OCI-LY7 (cell line): ENCODE data around the gene WNT10A. TPM values are rescaled to one million over a fixed set of nuclear protein-coding genes. Genes with fewer than 3 reads are reported as not detected.
"Not testable (repeated sequence)": the region's sequence is repeated elsewhere in the genome, so short reads cannot be mapped to it uniquely, and the experiment has no call there.

ENCODE experiments used
- BruUV-seq: library from RNA; stranded (reverse); fragments of 400-500 nt; replicated peaks from 2 replicates; lab custom pipeline; 2021; lab: Mats Ljungman, UMichigan
- CTCF ChIA-PET: fragments of 300-600 bp; sonication (Branson Sonifier 250); formaldehyde crosslinking; loops from one replicate; lab custom pipeline; 2022; ENCODE audit warnings: antibody characterized with exemption; ENCODE audit not compliant: unreplicated experiment; lab: Charles Lee
- POLR2A ChIA-PET: fragments of 300-600 bp; sonication (Branson Sonifier 250); formaldehyde crosslinking; loops from one replicate; lab custom pipeline; 2022; ENCODE audit warnings: antibody characterized with exemption; lab: Charles Lee
- DNase-seq: peaks from one replicate; pipeline ENCODE4 v3.0.0-alpha.2; 2015; ENCODE audit warnings: low spot score
- H2AFZ ChIP-seq: fragments of 200-600 bp; sonication (generic), shearing (Covaris generic); 2 replicates; pipeline ENCODE4 v1.6.1; 2014; ENCODE audit warnings: mild to moderate bottlenecking, antibody characterized with exemption, low read length, moderate library complexity
- H3K27ac ChIP-seq: fragments of 200-600 bp; sonication (generic); 2 replicates; pipeline ENCODE4 v1.5.1; 2014; ENCODE audit warnings: mixed run types, low read depth, mild to moderate bottlenecking, moderate library complexity, low read length, inconsistent platforms; ENCODE audit not compliant: poor library complexity, severe bottlenecking
- H3K36me3 ChIP-seq: fragments of 200-600 bp; sonication (generic); 2 replicates; pipeline ENCODE4 v1.6.1; 2014; ENCODE audit warnings: mild to moderate bottlenecking, antibody characterized with exemption, low read length, moderate library complexity, mixed read lengths; ENCODE audit not compliant: insufficient read depth
- H3K4me1 ChIP-seq: fragments of 200-600 bp; sonication (generic); 2 replicates; pipeline ENCODE4 v1.5.1; 2014; ENCODE audit warnings: mild to moderate bottlenecking, low read length; ENCODE audit not compliant: insufficient read depth, poor library complexity, severe bottlenecking
- H3K4me2 ChIP-seq: fragments of 200-600 bp; sonication (generic); 2 replicates; pipeline ENCODE4 v1.6.1; 2014; ENCODE audit warnings: mild to moderate bottlenecking, low read length
- H3K4me3 ChIP-seq: fragments of 200-600 bp; sonication (generic); 2 replicates; pipeline ENCODE4 v1.5.1; 2014; ENCODE audit warnings: mild to moderate bottlenecking, low read depth, low read length; ENCODE audit not compliant: poor library complexity, severe bottlenecking
- H3K79me2 ChIP-seq: fragments of 200-600 bp; sonication (generic); 2 replicates; pipeline ENCODE4 v1.6.1; 2016; ENCODE audit warnings: low read depth, mild to moderate bottlenecking, low read length, moderate library complexity, mixed read lengths; ENCODE audit not compliant: insufficient read depth
- H3K9me2 ChIP-seq: fragments of 200-600 bp; sonication (generic); 2 replicates; pipeline ENCODE4 v1.6.1; 2016; ENCODE audit warnings: mild to moderate bottlenecking, low read length, mixed read lengths; ENCODE audit not compliant: insufficient read depth
- H3K9me3 ChIP-seq: fragments of 200-600 bp; sonication (generic); 2 replicates; pipeline ENCODE4 v1.6.1; 2014; ENCODE audit warnings: mild to moderate bottlenecking, mixed run types, low read length, mixed read lengths
- H4K20me1 ChIP-seq: fragments of 200-600 bp; sonication (generic); 2 replicates; pipeline ENCODE4 v1.6.1; 2014; ENCODE audit warnings: mild to moderate bottlenecking, antibody characterized with exemption, low read length, moderate library complexity, mixed read lengths; ENCODE audit not compliant: insufficient read depth
- EZH2phosphoT487 ChIP-seq: fragments of 200-600 bp; sonication (generic); IDR thresholded peaks from 2 replicates; pipeline ENCODE4 v1.6.1; 2018; ENCODE audit warnings: low read depth, borderline replicate concordance, mild to moderate bottlenecking, mixed run types, antibody characterized with exemption, low read length, moderate library complexity, mixed read lengths
- intact Hi-C: fragments of 100-400 bp; cut with micrococcal nuclease; formaldehyde crosslinking; loops from one replicate; pipeline ENCODE4 v1.10.0; 2022; ENCODE audit not compliant: unreplicated experiment
- total RNA-seq, 2 experiments: library from RNA; depleted of rRNA in 1 of 2; stranded (reverse); fragments of >200 nt in 1 of 2; shearing (Covaris generic) in 1 of 2; gene quantifications; 2 replicates each; pipeline ENCODE4 v1.2.3, GENCODE V29; 2014 to 2022
- TF ChIP-seq, protein P1 (sequence below): fragments of 200-600 bp; sonication (generic); conservative IDR thresholded peaks from 2 replicates; pipeline ENCODE4 v1.5.1; 2014; ENCODE audit warnings: mild to moderate bottlenecking, antibody characterized with exemption, low read length, moderate library complexity, mixed read lengths

The WNT10A gene
- total RNA-seq, 2 experiments from 2014 or later: 5.5 to 11.4 TPM

DNA sequence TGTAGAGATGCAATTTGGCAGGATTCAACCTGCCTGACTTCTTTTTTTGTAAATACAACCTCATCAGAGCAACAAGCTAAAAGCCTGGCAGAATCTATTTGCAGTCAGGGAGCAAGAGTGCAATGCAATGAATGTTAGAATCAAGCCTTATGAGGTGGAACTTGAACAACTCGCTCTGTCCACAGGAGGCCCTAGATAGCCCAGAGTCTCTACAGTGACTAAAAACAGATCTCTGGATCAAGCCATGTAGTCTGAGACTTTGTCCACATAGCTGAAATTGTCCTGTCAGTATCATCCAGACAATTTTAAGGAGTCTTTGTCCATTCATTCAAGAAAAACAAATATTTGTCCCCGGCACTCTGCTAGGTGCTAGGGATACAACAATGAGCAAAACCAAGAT, 46.8 kb downstream of the WNT10A start:
- TF ChIP-seq, protein P1, sequence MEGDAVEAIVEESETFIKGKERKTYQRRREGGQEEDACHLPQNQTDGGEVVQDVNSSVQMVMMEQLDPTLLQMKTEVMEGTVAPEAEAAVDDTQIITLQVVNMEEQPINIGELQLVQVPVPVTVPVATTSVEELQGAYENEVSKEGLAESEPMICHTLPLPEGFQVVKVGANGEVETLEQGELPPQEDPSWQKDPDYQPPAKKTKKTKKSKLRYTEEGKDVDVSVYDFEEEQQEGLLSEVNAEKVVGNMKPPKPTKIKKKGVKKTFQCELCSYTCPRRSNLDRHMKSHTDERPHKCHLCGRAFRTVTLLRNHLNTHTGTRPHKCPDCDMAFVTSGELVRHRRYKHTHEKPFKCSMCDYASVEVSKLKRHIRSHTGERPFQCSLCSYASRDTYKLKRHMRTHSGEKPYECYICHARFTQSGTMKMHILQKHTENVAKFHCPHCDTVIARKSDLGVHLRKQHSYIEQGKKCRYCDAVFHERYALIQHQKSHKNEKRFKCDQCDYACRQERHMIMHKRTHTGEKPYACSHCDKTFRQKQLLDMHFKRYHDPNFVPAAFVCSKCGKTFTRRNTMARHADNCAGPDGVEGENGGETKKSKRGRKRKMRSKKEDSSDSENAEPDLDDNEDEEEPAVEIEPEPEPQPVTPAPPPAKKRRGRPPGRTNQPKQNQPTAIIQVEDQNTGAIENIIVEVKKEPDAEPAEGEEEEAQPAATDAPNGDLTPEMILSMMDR: no peak
- TF ChIP-seq EZH2phosphoT487: no peak
- no peak for DNase-seq
- Histone ChIP-seq H2AFZ (no peak overlapping the region), H3K9me2 (no peaks in the 10 kb centered on the region), H3K4me3 (no peak overlapping the region), H4K20me1 (no peaks in the 10 kb centered on the region), H3K79me2 (no peaks in the 10 kb centered on the region), H3K36me3 (no peaks in the 10 kb centered on the region; the same call in 1 of the 2 replicates), H3K9me3 (peaks cover 9% of the 10 kb centered on the region; the same call in 1 of the 2 replicates), H3K27ac (no peak overlapping the region), H3K4me1 (peaks cover 15% of the 10 kb centered on the region), H3K4me2 (no peak overlapping the region)
- BruUV-seq: no TSS peak
- POLR2A ChIA-PET: no interaction called here
- intact Hi-C loops: no loop called here
- CTCF ChIA-PET: no interaction called here

DNA sequence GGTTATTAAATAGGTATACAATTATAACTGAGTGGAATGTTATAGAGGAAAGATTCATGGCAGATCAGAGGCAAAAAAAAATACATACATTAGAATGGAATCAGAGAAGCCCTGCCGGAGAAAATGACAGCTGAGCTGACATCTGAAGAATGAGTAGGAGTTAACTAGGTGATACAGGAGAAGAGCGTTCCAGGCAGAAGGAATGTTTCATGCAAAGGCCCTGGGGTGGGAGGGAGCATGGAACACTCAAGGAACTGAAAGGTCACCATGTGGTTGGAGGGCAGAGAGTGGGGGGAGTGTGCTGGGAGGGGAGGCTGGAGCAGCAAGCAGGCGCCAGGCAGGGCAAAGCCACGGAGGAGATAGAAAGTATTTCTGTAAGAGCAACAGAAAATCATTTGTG, 47.2 kb downstream of the WNT10A start:
- Histone ChIP-seq H3K4me1 (peaks cover 13% of the 10 kb centered on the region), H3K36me3 (no peaks in the 10 kb centered on the region; the same call in 1 of the 2 replicates), H2AFZ (no peak overlapping the region), H3K9me3 (peaks cover 9% of the 10 kb centered on the region; the same call in 1 of the 2 replicates), H3K4me2 (no peak overlapping the region), H4K20me1 (no peaks in the 10 kb centered on the region), H3K27ac (no peak overlapping the region), H3K4me3 (no peak overlapping the region), H3K79me2 (no peaks in the 10 kb centered on the region), H3K9me2 (no peaks in the 10 kb centered on the region)
- CTCF ChIA-PET: no interaction called here
- no TSS peak for BruUV-seq
- no peak for DNase-seq
- intact Hi-C loops: no loop called here
- no peak for TF ChIP-seq EZH2phosphoT487
- TF ChIP-seq, protein P1: no peak
- POLR2A ChIA-PET: interaction anchor here (0.6 kb wide), 1 partner anchor 85 kb away, joined by 3 read pairs; no protein-coding TSS in a partner anchor

DNA sequence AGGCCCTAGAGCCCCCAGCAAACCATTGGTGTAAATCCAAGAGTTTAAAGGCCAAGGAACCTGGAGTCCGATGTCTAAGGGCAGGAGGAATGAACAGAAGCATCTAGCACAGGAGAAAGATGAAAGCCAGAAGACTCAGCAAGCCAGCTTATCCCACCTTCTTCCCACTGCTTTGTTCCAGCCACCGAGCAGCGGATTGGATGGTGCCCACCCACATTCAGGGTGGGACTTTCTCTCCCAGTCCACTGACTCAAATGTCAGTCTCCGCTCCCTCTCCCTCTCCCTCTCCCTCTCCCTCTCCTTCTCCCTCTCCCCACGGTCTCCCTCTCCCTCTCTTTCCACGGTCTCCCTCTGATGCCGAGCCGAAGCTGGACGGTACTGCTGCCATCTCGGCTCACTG, 49.8 kb downstream of the WNT10A start:
- H3K36me3 ChIP-seq, intact Hi-C loops, H3K79me2 ChIP-seq, H4K20me1 ChIP-seq, H3K4me3 ChIP-seq, H3K9me2 ChIP-seq, POLR2A ChIA-PET, DNase-seq, H3K4me1 ChIP-seq, H3K9me3 ChIP-seq, H2AFZ ChIP-seq, H3K27ac ChIP-seq, H3K4me2 ChIP-seq, CTCF ChIA-PET, BruUV-seq: not testable (repeated sequence)

DNA sequence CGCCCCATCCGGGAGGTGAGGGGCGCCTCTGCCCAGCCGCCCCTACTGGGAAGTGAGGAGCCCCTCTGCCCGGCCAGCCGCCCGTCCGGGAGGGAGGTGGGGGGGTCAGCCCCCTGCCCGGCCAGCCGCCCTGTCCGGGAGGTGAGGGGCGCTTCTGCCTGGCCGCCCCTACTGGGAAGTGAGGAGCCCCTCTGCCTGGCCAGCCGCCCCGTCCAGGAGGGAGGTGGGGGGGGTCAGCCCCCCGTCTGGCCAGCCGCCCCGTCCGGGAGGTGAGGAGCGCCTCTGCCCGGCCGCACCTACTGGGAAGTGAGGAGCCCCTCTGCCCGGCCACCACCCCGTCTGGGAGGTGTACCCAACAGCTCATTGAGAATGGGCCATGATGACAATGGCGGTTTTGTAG, 51.1 kb downstream of the WNT10A start:
- BruUV-seq, intact Hi-C loops: not testable (repeated sequence)

More for the DNA sequence above, 51.1 kb downstream of the WNT10A start:
- H3K4me3 ChIP-seq, H3K79me2 ChIP-seq, CTCF ChIA-PET, H3K36me3 ChIP-seq, H3K9me2 ChIP-seq, H3K9me3 ChIP-seq, H2AFZ ChIP-seq, H3K4me2 ChIP-seq, H3K4me1 ChIP-seq, H4K20me1 ChIP-seq, H3K27ac ChIP-seq, POLR2A ChIA-PET, DNase-seq: not testable (repeated sequence)
